PFSK-1 (cell line): ENCODE measurements around the gene PLAAT5.

Experiments used
- FOXP2 ChIP-seq: optimal IDR thresholded peaks from 2 replicates; pipeline ENCODE3; 2011; ENCODE audit warnings: borderline replicate concordance, control low read depth, inconsistent platforms; ENCODE audit not compliant: insufficient read depth; ENCODE audit errors: extremely low read length, extremely low read depth
- POLR2AphosphoS5 ChIP-seq: IDR thresholded peaks from 2 replicates; pipeline ENCODE4 v1.6.1; 2012; ENCODE audit warnings: low read depth, mild to moderate bottlenecking, control low read depth, low read length, moderate library complexity
- SIN3A ChIP-seq: IDR thresholded peaks from 2 replicates; pipeline ENCODE4 v1.6.1; 2012; ENCODE audit warnings: mild to moderate bottlenecking, low read length, moderate library complexity, borderline replicate concordance; ENCODE audit not compliant: insufficient read depth
- TF ChIP-seq, protein P1 (sequence below), 2 experiments: IDR thresholded peaks; 2 replicates each; pipeline versions ENCODE4 v1.6.1 to v1.8.0; 2011 to 2012; ENCODE audit warnings: low read depth in 2 of 2, low read length in 2 of 2, control low read depth in 1 of 2, inconsistent platforms in 1 of 2, mild to moderate bottlenecking in 1 of 2, moderate library complexity in 1 of 2; ENCODE audit not compliant: insufficient read depth in 1 of 2

DNA sequence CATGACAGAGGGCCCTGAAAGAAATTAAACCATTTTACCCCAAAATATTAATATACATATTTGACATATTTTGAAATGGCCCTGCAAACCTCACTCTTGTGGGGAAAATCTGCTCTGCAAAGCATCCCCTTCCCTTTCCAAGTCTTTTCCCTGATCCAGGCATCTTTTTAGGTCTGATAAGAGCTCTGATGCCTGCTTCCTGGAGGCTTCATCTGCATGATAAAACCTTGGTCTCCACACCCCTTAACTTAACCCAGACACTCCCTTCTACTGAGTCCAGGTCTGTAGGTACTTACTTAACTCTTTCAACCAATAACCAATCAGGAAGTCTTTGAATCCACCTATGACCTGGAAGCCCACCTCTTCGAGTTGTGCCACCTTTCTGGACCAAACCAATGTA lies 13.1 kb upstream of the PLAAT5 start:
- TF ChIP-seq FOXP2, result no peak
- TF ChIP-seq POLR2AphosphoS5, result no peak
- TF ChIP-seq, protein P1, sequence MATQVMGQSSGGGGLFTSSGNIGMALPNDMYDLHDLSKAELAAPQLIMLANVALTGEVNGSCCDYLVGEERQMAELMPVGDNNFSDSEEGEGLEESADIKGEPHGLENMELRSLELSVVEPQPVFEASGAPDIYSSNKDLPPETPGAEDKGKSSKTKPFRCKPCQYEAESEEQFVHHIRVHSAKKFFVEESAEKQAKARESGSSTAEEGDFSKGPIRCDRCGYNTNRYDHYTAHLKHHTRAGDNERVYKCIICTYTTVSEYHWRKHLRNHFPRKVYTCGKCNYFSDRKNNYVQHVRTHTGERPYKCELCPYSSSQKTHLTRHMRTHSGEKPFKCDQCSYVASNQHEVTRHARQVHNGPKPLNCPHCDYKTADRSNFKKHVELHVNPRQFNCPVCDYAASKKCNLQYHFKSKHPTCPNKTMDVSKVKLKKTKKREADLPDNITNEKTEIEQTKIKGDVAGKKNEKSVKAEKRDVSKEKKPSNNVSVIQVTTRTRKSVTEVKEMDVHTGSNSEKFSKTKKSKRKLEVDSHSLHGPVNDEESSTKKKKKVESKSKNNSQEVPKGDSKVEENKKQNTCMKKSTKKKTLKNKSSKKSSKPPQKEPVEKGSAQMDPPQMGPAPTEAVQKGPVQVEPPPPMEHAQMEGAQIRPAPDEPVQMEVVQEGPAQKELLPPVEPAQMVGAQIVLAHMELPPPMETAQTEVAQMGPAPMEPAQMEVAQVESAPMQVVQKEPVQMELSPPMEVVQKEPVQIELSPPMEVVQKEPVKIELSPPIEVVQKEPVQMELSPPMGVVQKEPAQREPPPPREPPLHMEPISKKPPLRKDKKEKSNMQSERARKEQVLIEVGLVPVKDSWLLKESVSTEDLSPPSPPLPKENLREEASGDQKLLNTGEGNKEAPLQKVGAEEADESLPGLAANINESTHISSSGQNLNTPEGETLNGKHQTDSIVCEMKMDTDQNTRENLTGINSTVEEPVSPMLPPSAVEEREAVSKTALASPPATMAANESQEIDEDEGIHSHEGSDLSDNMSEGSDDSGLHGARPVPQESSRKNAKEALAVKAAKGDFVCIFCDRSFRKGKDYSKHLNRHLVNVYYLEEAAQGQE (IDR thresholded peaks at IDR 0.05; ENCODE audit: insufficient read depth in 1 of 2, low read depth in 2 of 2, low read length in 2 of 2), result no peak
- TF ChIP-seq SIN3A, result no peak
